K562 (cell line): Measurements from ENCODE around the gene WDR18.

Experiments
- ATF3 ChIP-seq, 2 experiments: fragments of 450-650 bp in 1 of 2; sonication (generic) in 1 of 2; formaldehyde crosslinking in 1 of 2; IDR thresholded peaks in 1 of 2; conservative IDR thresholded peaks in 1 of 2; 2 replicates each; pipeline versions ENCODE4 v1.6.1 to v1.8.1; 2016 to 2023; ENCODE audit warnings: mild to moderate bottlenecking in 2 of 2, moderate library complexity in 2 of 2, inconsistent platforms in 1 of 2, missing genetic modification reagents in 1 of 2
- CBX3 ChIP-seq, 2 experiments: IDR thresholded peaks; 1 replicate in 1 of 2; 2 replicates in 1 of 2; pipeline ENCODE4 v1.6.1; 2012; ENCODE audit warnings: inconsistent platforms in 2 of 2, low read length in 2 of 2, borderline replicate concordance in 1 of 2, control low read depth in 1 of 2
- CTCF ChIP-seq, 3 experiments: IDR thresholded peaks in 2 of 3; conservative IDR thresholded peaks in 1 of 3; 2 replicates each; pipeline ENCODE4 v1.5.1; 2011 to 2012; ENCODE audit warnings: low read length in 3 of 3, mild to moderate bottlenecking in 3 of 3, control low read depth in 2 of 3, improper control_type of control experiment in 1 of 3, inconsistent platforms in 1 of 3, low read depth in 1 of 3, mixed read lengths in 1 of 3, moderate library complexity in 1 of 3; ENCODE audit not compliant: insufficient read depth in 2 of 3
- ELF1 ChIP-seq: fragments of 200-800 bp; sonication (Bioruptor generic); IDR thresholded peaks from 2 replicates; pipeline ENCODE4 v1.6.1; 2016; ENCODE audit warnings: missing genetic modification characterization, missing compliant biosample characterization
- FOXJ3 ChIP-seq: sonication (generic); formaldehyde crosslinking; IDR thresholded peaks from 2 replicates; pipeline ENCODE4 v1.4.0; 2020; ENCODE audit warnings: mild to moderate bottlenecking, missing genetic modification reagents
- FOXK1 ChIP-seq: sonication (generic); formaldehyde crosslinking; IDR thresholded peaks from 2 replicates; pipeline ENCODE4 v1.8.0; 2022; ENCODE audit warnings: missing genetic modification reagents, mild to moderate bottlenecking, borderline replicate concordance
- POLR2A ChIP-seq: fragments of 450-650 bp; conservative IDR thresholded peaks from 2 replicates; pipeline ENCODE4 v1.6.1; 2016
- SP1 ChIP-seq: sonication (generic); formaldehyde crosslinking; IDR thresholded peaks from 2 replicates; pipeline ENCODE4 v1.8.1; 2022; ENCODE audit warnings: mild to moderate bottlenecking, missing genetic modification reagents
- ZNF165 ChIP-seq: fragments of 250-450 bp; sonication (Bioruptor Pico); IDR thresholded peaks from 2 replicates; pipeline ENCODE4 v1.4.0; 2020; ENCODE audit warnings: borderline replicate concordance
- ZNF175 ChIP-seq: fragments of 200-800 bp; sonication (Bioruptor generic); IDR thresholded peaks from 2 replicates; pipeline ENCODE4 v1.6.1; 2016; ENCODE audit warnings: low read depth, mild to moderate bottlenecking, missing genetic modification characterization, missing compliant biosample characterization
- TF ChIP-seq, protein P1 (sequence below): fragments of 250-450 bp; sonication (Bioruptor Pico); IDR thresholded peaks from 2 replicates; pipeline ENCODE4 v1.8.0; 2022; ENCODE audit warnings: inconsistent platforms

GRCh38 chr19:964761-965694, 19.1 kb upstream of the WDR18 start:
- peak in 1 of 2 experiments; percentile 86; a peak in 2 of 3 replicates for TF ChIP-seq CBX3 (IDR thresholded peaks at IDR 0.05; ENCODE audit: borderline replicate concordance in 1 of 2, low read length in 2 of 2)
- no peak for TF ChIP-seq ZNF175 (CRISPR knock-in tag)
- no peak for TF ChIP-seq CTCF (IDR thresholded peaks at IDR 0.05 in 2 of 3, conservative IDR thresholded peaks at IDR 0.05 in 1 of 3; ENCODE audit: insufficient read depth in 2 of 3, low read depth in 1 of 3, low read length in 3 of 3)
- TF ChIP-seq ATF3 (IDR thresholded peaks at IDR 0.05) = no peak
- TF ChIP-seq ATF3 (CRISPR knock-in tag; conservative IDR thresholded peaks at IDR 0.05) = no peak
- TF ChIP-seq POLR2A = no peak
- TF ChIP-seq, protein P1, sequence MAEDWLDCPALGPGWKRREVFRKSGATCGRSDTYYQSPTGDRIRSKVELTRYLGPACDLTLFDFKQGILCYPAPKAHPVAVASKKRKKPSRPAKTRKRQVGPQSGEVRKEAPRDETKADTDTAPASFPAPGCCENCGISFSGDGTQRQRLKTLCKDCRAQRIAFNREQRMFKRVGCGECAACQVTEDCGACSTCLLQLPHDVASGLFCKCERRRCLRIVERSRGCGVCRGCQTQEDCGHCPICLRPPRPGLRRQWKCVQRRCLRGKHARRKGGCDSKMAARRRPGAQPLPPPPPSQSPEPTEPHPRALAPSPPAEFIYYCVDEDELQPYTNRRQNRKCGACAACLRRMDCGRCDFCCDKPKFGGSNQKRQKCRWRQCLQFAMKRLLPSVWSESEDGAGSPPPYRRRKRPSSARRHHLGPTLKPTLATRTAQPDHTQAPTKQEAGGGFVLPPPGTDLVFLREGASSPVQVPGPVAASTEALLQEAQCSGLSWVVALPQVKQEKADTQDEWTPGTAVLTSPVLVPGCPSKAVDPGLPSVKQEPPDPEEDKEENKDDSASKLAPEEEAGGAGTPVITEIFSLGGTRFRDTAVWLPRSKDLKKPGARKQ (CRISPR knock-in tag) = no peak
- no peak for TF ChIP-seq SP1 (CRISPR knock-in tag)
- no peak for TF ChIP-seq ELF1 (tag)
- no peak for TF ChIP-seq ZNF165 (CRISPR knock-in tag)
- no peak for TF ChIP-seq FOXJ3 (CRISPR knock-in tag)
- TF ChIP-seq FOXK1 (CRISPR knock-in tag) = no peak
